ENCODE measurements around the gene SERPINA4.

The SERPINA4 gene

DNA sequence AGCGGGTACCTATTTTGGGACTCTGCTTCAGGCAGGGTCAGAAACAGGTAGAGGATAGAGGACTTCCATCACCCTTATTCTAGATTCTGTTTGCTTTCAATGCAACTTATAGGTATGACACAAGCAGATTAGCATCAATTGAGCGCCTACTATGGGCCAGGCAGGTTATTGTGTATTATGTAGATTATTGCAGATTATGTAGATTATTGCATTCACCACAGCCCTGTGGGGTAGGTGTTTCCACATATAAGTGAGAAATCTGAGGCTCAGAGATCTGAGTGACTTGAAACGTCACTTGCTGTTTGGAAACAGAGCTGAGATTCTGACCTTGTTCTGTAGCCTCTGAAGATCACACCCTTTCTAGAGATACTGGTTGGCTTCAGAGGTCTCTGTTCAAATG, 25.7 kb upstream of the SERPINA4 start:
- Histone ChIP-seq H3K4me1 (ENCODE audit: control insufficient read depth, insufficient read depth, low read length) (no peaks in the 10 kb centered on the region), H3K9ac (ENCODE audit: low read length) (no peak overlapping the region), H3K27me3 (ENCODE audit: control insufficient read depth, insufficient read depth, low read length) (peaks cover 2% of the 10 kb centered on the region), H3K27ac (ENCODE audit: low read depth, low read length) (no peak overlapping the region), H3K36me3 (ENCODE audit: control insufficient read depth, insufficient read depth, low read length) (no peaks in the 10 kb centered on the region), H3K4me3 (ENCODE audit: low read length) (no peak overlapping the region)

DNA sequence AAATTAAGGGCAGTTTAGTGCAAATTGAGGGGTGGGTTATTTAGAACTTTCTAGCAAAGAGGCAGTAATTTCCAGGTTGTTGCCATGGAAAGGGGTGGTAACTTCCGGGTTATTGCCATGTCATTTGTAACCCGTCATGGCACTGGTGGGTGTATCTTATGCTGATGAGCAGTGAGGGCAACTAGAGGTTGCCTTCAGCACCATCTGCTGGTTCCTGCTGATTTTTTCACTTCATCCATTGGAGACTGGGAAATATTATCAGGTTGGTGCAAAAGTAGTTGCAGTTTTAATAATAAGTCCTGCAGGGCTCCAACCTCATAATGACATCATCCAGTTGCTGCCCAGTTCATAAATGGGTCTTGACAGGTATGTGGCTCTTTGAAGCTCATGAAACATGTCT, 24.4 kb upstream of the SERPINA4 start:
- Histone ChIP-seq H3K4me3 (ENCODE audit: low read length) (no peak overlapping the region), H3K9ac (ENCODE audit: low read length) (no peak overlapping the region), H3K27me3 (ENCODE audit: control insufficient read depth, insufficient read depth, low read length) (no peaks in the 10 kb centered on the region), H3K36me3 (ENCODE audit: control insufficient read depth, insufficient read depth, low read length) (no peaks in the 10 kb centered on the region), H3K4me1 (ENCODE audit: control insufficient read depth, insufficient read depth, low read length) (no peaks in the 10 kb centered on the region), H3K27ac (ENCODE audit: low read depth, low read length) (no peak overlapping the region)

GRCh38 chr14:94538070-94538740, 23.0 kb upstream of the SERPINA4 start:
- H3K4me3 ChIP-seq (ENCODE audit: low read length) = no peak overlapping the region
- no peaks in the 10 kb centered on the region for H3K27me3 ChIP-seq (ENCODE audit: control insufficient read depth, insufficient read depth, low read length)
- H3K36me3 ChIP-seq (ENCODE audit: control insufficient read depth, insufficient read depth, low read length) = no peaks in the 10 kb centered on the region
- no peaks in the 10 kb centered on the region for H3K4me1 ChIP-seq (ENCODE audit: control insufficient read depth, insufficient read depth, low read length)
- no peak overlapping the region for H3K27ac ChIP-seq (ENCODE audit: low read depth, low read length)
- no peak overlapping the region for H3K9ac ChIP-seq (ENCODE audit: low read length)

- Histone ChIP-seq H3K36me3 (ENCODE audit: control insufficient read depth, insufficient read depth, low read length) (no peaks in the 10 kb centered on the region), H3K4me1 (ENCODE audit: control insufficient read depth, insufficient read depth, low read length) (no peaks in the 10 kb centered on the region), H3K9ac (ENCODE audit: low read length) (no peak overlapping the region), H3K27ac (ENCODE audit: low read depth, low read length) (no peak overlapping the region), H3K27me3 (ENCODE audit: control insufficient read depth, insufficient read depth, low read length) (no peaks in the 10 kb centered on the region), H3K4me3 (ENCODE audit: low read length) (no peak overlapping the region)
Observed at GRCh38 chr14:94539181-94539580, 22.1 kb upstream of the SERPINA4 start.

DNA sequence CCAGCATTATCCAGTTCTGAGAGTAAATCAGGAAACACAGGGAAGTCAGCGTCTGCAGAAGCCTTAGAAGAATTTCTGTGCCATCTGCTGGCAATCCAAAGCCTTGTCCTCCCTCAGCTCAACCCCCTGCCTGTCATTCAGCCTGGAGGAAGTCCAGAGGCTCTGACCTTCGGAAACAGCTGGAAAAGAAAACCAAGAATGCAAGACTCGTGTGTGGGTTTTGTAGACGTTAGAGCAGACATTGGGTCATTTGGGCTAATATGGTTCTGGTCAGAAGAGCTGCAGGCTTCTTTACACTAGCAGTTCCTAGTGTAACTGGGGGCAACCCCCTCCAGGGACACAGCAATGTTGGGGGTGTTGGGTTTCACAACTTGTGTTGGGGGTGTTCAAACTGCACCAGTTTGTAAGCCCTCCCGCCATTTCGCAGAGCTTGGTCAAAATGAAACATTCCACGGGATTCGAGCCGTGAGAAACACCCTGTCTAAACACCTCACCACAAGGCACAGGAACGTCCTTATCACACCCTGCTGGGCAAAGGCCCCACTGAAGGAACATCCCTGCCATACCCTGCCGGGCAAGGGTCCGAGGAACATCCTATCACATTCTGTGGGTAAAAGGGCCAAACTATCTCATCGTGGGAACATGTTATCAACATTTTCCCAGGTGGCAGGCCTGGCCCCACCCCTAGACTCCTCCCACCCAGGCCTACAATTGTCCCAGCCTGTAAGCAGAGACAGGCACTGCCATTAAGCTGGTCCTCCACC, 21.0 kb upstream of the SERPINA4 start:
- H3K4me3 ChIP-seq (ENCODE audit: low read length) = no peak overlapping the region
- H3K36me3 ChIP-seq (ENCODE audit: control insufficient read depth, insufficient read depth, low read length) = no peaks in the 10 kb centered on the region
- H3K27me3 ChIP-seq (ENCODE audit: control insufficient read depth, insufficient read depth, low read length) = no peaks in the 10 kb centered on the region
- no peak overlapping the region for H3K9ac ChIP-seq (ENCODE audit: low read length)
- H3K4me1 ChIP-seq (ENCODE audit: control insufficient read depth, insufficient read depth, low read length) = no peaks in the 10 kb centered on the region
- no peak overlapping the region for H3K27ac ChIP-seq (ENCODE audit: low read depth, low read length)

- H3K4me1 ChIP-seq (ENCODE audit: control insufficient read depth, insufficient read depth, low read length) = no peaks in the 10 kb centered on the region
- no peaks in the 10 kb centered on the region for H3K36me3 ChIP-seq (ENCODE audit: control insufficient read depth, insufficient read depth, low read length)
- no peak overlapping the region for H3K9ac ChIP-seq (ENCODE audit: low read length)
- no peak overlapping the region for H3K4me3 ChIP-seq (ENCODE audit: low read length)
- no peaks in the 10 kb centered on the region for H3K27me3 ChIP-seq (ENCODE audit: control insufficient read depth, insufficient read depth, low read length)
- H3K27ac ChIP-seq (ENCODE audit: low read depth, low read length) = no peak overlapping the region
Observed at GRCh38 chr14:94541234-94541975, 19.8 kb upstream of the SERPINA4 start.

GRCh38 chr14:94542111-94542810, 19.0 kb upstream of the SERPINA4 start:
- H3K36me3 ChIP-seq (ENCODE audit: control insufficient read depth, insufficient read depth, low read length) = no peaks in the 10 kb centered on the region
- H3K4me1 ChIP-seq (ENCODE audit: control insufficient read depth, insufficient read depth, low read length) = no peaks in the 10 kb centered on the region
- no peak overlapping the region for H3K27ac ChIP-seq (ENCODE audit: low read depth, low read length)
- no peak overlapping the region for H3K9ac ChIP-seq (ENCODE audit: low read length)
- no peaks in the 10 kb centered on the region for H3K27me3 ChIP-seq (ENCODE audit: control insufficient read depth, insufficient read depth, low read length)
- no peak overlapping the region for H3K4me3 ChIP-seq (ENCODE audit: low read length)

GRCh38 chr14:94542811-94543440, 18.3 kb upstream of the SERPINA4 start:
- H3K4me3 ChIP-seq (ENCODE audit: low read length) = no peak overlapping the region
- no peak overlapping the region for H3K27ac ChIP-seq (ENCODE audit: low read depth, low read length)
- no peaks in the 10 kb centered on the region for H3K36me3 ChIP-seq (ENCODE audit: control insufficient read depth, insufficient read depth, low read length)
- no peaks in the 10 kb centered on the region for H3K27me3 ChIP-seq (ENCODE audit: control insufficient read depth, insufficient read depth, low read length)
- H3K4me1 ChIP-seq (ENCODE audit: control insufficient read depth, insufficient read depth, low read length) = no peaks in the 10 kb centered on the region
- no peak overlapping the region for H3K9ac ChIP-seq (ENCODE audit: low read length)

- H3K27ac ChIP-seq (ENCODE audit: low read depth, low read length) = no peak overlapping the region
- H3K27me3 ChIP-seq (ENCODE audit: control insufficient read depth, insufficient read depth, low read length) = no peaks in the 10 kb centered on the region
- H3K4me1 ChIP-seq (ENCODE audit: control insufficient read depth, insufficient read depth, low read length) = no peaks in the 10 kb centered on the region
- H3K36me3 ChIP-seq (ENCODE audit: control insufficient read depth, insufficient read depth, low read length) = no peaks in the 10 kb centered on the region
- H3K4me3 ChIP-seq (ENCODE audit: low read length) = no peak overlapping the region
- H3K9ac ChIP-seq (ENCODE audit: low read length) = no peak overlapping the region
Observed at GRCh38 chr14:94543449-94544124, 17.7 kb upstream of the SERPINA4 start.

- no peak overlapping the region for H3K27ac ChIP-seq (ENCODE audit: low read depth, low read length)
Observed at GRCh38 chr14:94544726-94545125, 16.5 kb upstream of the SERPINA4 start.

GRCh38 chr14:94545131-94545841, 16.0 kb upstream of the SERPINA4 start:
- Histone ChIP-seq H3K27ac (ENCODE audit: low read depth, low read length) (no peak overlapping the region), H3K9ac (ENCODE audit: low read length) (no peak overlapping the region), H3K4me1 (ENCODE audit: control insufficient read depth, insufficient read depth, low read length) (no peaks in the 10 kb centered on the region), H3K27me3 (ENCODE audit: control insufficient read depth, insufficient read depth, low read length) (no peaks in the 10 kb centered on the region), H3K4me3 (ENCODE audit: low read length) (no peak overlapping the region), H3K36me3 (ENCODE audit: control insufficient read depth, insufficient read depth, low read length) (no peaks in the 10 kb centered on the region)

More at GRCh38 chr14:94544726-94545125, 16.5 kb upstream of the SERPINA4 start:
- no peak overlapping the region for H3K9ac ChIP-seq (ENCODE audit: low read length)
- H3K4me3 ChIP-seq (ENCODE audit: low read length) = no peak overlapping the region
- H3K4me1 ChIP-seq (ENCODE audit: control insufficient read depth, insufficient read depth, low read length) = no peaks in the 10 kb centered on the region
- no peaks in the 10 kb centered on the region for H3K36me3 ChIP-seq (ENCODE audit: control insufficient read depth, insufficient read depth, low read length)
- H3K27me3 ChIP-seq (ENCODE audit: control insufficient read depth, insufficient read depth, low read length) = no peaks in the 10 kb centered on the region
